ENCODE results near the gene DNAJB11. TPM values are rescaled to one million over a fixed set of nuclear protein-coding genes. Genes with fewer than 3 reads are reported as not detected.

DNAJB11 gene
- total RNA-seq, 1 experiment from 2014 or later, result 71.3 TPM

DNA sequence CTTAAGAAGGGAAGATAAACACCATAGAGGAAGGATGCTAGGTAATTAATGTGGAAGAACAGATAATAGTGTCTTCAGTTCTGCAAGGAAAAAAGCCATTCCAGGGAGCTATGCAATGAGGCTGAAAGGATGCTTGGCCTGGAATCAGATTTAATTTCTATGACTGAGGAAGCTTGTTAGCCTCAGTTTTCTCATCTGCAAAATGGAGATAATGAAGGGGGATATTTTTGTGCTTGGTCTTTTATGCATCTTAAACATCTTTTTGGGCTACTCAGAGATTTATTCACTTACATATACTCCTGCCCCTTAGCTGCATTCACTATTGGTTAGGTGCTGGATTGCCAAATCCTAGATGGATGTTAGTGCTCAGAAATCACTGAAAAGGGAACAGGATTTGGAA lies 16.7 kb downstream of the DNAJB11 start:
- H3K9me2 ChIP-seq (ENCODE audit: insufficient read depth), result no peaks in the 10 kb centered on the region
- TF ChIP-seq EZH2 (IDR thresholded peaks at IDR 0.05; ENCODE audit: low read depth), result no peak
- no peak for TF ChIP-seq CTCF (conservative IDR thresholded peaks at IDR 0.05)
- intact Hi-C loops (cut with micrococcal nuclease; ENCODE audit: unreplicated experiment), result no loop called here
- H3K4me2 ChIP-seq, result no peak overlapping the region
- no peak overlapping the region for H2AFZ ChIP-seq
- ChIA-PET POLR2A (ENCODE audit: unreplicated experiment) (interaction anchor here (0.6 kb wide), 1 partner anchor 165 kb away, joined by 4 read pairs; no protein-coding TSS in a partner anchor), CTCF (interaction anchor here (0.9 kb wide), 1 partner anchor 46 kb away, joined by 4 read pairs; no protein-coding TSS in a partner anchor)
- H4K20me1 ChIP-seq (ENCODE audit: insufficient read depth), result no peaks in the 10 kb centered on the region
- DNase-seq, result no peak
- no TSS peak for BruUV-seq (replicated peaks)
- H3K36me3 ChIP-seq (ENCODE audit: low read depth), result peaks cover 30% of the 10 kb centered on the region
- no peaks in the 10 kb centered on the region for H3K9me3 ChIP-seq (ENCODE audit: insufficient read depth, low read depth)
- H3K27ac ChIP-seq, result no peak overlapping the region
- H3K4me3 ChIP-seq, result no peak overlapping the region
- peaks cover 47% of the 10 kb centered on the region for H3F3A ChIP-seq (ENCODE audit: insufficient read depth, low read depth)
- H3K79me2 ChIP-seq (ENCODE audit: low read depth), result no peaks in the 10 kb centered on the region
- no peaks in the 10 kb centered on the region for H3K27me3 ChIP-seq (ENCODE audit: insufficient read depth, low read depth)
- H3K4me1 ChIP-seq (replicated peaks; ENCODE audit: insufficient read depth), result peaks cover 40% of the 10 kb centered on the region

- H4K20me1 ChIP-seq (ENCODE audit: insufficient read depth), result no peaks in the 10 kb centered on the region
- intact Hi-C loops (cut with micrococcal nuclease; ENCODE audit: unreplicated experiment), result no loop called here
- ChIA-PET POLR2A (ENCODE audit: unreplicated experiment) (interaction anchor here (0.8 kb wide), 2 partner anchors 26 to 790 kb away, joined by 5 to 8 read pairs; no protein-coding TSS in a partner anchor), CTCF (interaction anchor here (0.7 to 2.0 kb wide), 6 partner anchors 13 to 551 kb away, joined by 3 to 16 read pairs (median 7); partner anchors contain the start of gene RPL39L)
- peaks cover 41% of the 10 kb centered on the region for H3F3A ChIP-seq (ENCODE audit: insufficient read depth, low read depth)
- BruUV-seq (replicated peaks), result no TSS peak
- peak overlapping the region; percentile 87 for H3K27ac ChIP-seq
- peak overlapping the region; percentile 38; the same call in 1 of the 2 replicates for H3K4me3 ChIP-seq
- peaks cover 22% of the 10 kb centered on the region; the same call in 1 of the 2 replicates for H3K36me3 ChIP-seq (ENCODE audit: low read depth)
- peak overlapping the region; percentile 74 for H3K4me2 ChIP-seq
- H3K9me3 ChIP-seq (ENCODE audit: insufficient read depth, low read depth), result no peaks in the 10 kb centered on the region
- DNase-seq, result peak; percentile 35 to 90
- H3K9me2 ChIP-seq (ENCODE audit: insufficient read depth), result no peaks in the 10 kb centered on the region
- TF ChIP-seq EZH2 (IDR thresholded peaks at IDR 0.05; ENCODE audit: low read depth) (no peak), CTCF (conservative IDR thresholded peaks at IDR 0.05) (no peak)
- peaks cover 40% of the 10 kb centered on the region for H3K4me1 ChIP-seq (replicated peaks; ENCODE audit: insufficient read depth)
- H2AFZ ChIP-seq, result 0 out of 2 replicates have a peak overlapping the region, but pooled peaks have one; percentile 15
- H3K27me3 ChIP-seq (ENCODE audit: insufficient read depth, low read depth), result no peaks in the 10 kb centered on the region
- H3K79me2 ChIP-seq (ENCODE audit: low read depth), result no peaks in the 10 kb centered on the region
Observed at GRCh38 chr3:186588632-186589031, 18.1 kb downstream of the DNAJB11 start.

DNA sequence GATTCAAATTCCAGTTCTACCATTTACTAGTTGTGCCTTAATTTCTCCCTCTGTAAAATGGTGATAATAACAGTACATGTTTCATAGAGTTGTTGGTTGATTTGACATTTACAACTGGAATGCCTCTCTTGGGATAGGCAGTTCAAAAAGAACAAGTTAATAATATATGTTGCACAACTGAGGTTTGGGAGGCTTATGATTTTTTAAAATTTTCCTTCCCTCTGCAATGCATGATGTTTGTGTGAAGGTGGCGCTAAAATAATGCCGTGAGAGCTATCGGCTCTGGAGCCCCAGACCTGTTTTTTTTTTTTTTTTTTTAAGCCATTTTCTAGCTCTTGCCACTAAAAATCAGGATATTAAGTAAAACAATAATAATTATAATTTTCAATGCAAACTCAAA lies 18.6 kb downstream of the DNAJB11 start:
- peak overlapping the region; percentile 87 for H3K27ac ChIP-seq
- CTCF ChIA-PET, result interaction anchor here (0.6 to 2.0 kb wide), 9 partner anchors 13 to 551 kb away, joined by 3 to 16 read pairs (median 8); partner anchors contain the start of genes EIF4A2 and RPL39L
- peak overlapping the region; percentile 74 for H3K4me2 ChIP-seq
- H3K4me3 ChIP-seq, result peak overlapping the region; percentile 38; the same call in 1 of the 2 replicates
- TF ChIP-seq EZH2 (IDR thresholded peaks at IDR 0.05; ENCODE audit: low read depth), result no peak
- TF ChIP-seq CTCF (conservative IDR thresholded peaks at IDR 0.05), result peak; percentile 40; the same call in 1 of the 2 replicates
- peaks cover 40% of the 10 kb centered on the region for H3K4me1 ChIP-seq (replicated peaks; ENCODE audit: insufficient read depth)
- intact Hi-C loops (cut with micrococcal nuclease; ENCODE audit: unreplicated experiment), result no loop called here
- no peaks in the 10 kb centered on the region for H3K9me3 ChIP-seq (ENCODE audit: insufficient read depth, low read depth)
- BruUV-seq (replicated peaks), result TSS peak; percentile 10
- DNase-seq, result peak; percentile 18 to 62
- POLR2A ChIA-PET (ENCODE audit: unreplicated experiment), result interaction anchor here (0.5 to 0.8 kb wide), 5 partner anchors 25 to 790 kb away, joined by 3 to 8 read pairs (median 5); no protein-coding TSS in a partner anchor
- no peaks in the 10 kb centered on the region for H3K9me2 ChIP-seq (ENCODE audit: insufficient read depth)
- peaks cover 41% of the 10 kb centered on the region for H3F3A ChIP-seq (ENCODE audit: insufficient read depth, low read depth)
- H4K20me1 ChIP-seq (ENCODE audit: insufficient read depth), result no peaks in the 10 kb centered on the region
- 0 out of 2 replicates have a peak overlapping the region, but pooled peaks have one; percentile 15 for H2AFZ ChIP-seq
- peaks cover 17% of the 10 kb centered on the region; the same call in 1 of the 2 replicates for H3K36me3 ChIP-seq (ENCODE audit: low read depth)
- H3K79me2 ChIP-seq (ENCODE audit: low read depth), result no peaks in the 10 kb centered on the region
- no peaks in the 10 kb centered on the region for H3K27me3 ChIP-seq (ENCODE audit: insufficient read depth, low read depth)
